Testis (tissue), 3 donors: Measurements from ENCODE around the gene TRPM2. TPM values are rescaled to one million over a fixed set of nuclear protein-coding genes. Genes with fewer than 3 reads are reported as not detected.

ENCODE experiments used
- DNase-seq: peaks from one replicate; pipeline ENCODE4 v3.0.0-alpha.2; 2019
- H3K27ac ChIP-seq, 2 donors: fragments of 200-600 bp; sonication (generic); one replicate each; pipeline ENCODE4 v1.5.1; 2019
- H3K27me3 ChIP-seq: fragments of 200-600 bp; sonication (generic); one replicate; pipeline ENCODE4 v1.5.1; 2019
- H3K36me3 ChIP-seq: fragments of 200-600 bp; sonication (generic); one replicate; pipeline ENCODE4 v1.5.1; 2017; ENCODE audit warnings: low read depth; ENCODE audit errors: missing control alignments
- H3K4me1 ChIP-seq: fragments of 200-600 bp; sonication (generic); one replicate; pipeline ENCODE4 v1.5.1; 2019
- H3K4me3 ChIP-seq, 2 donors: fragments of 200-600 bp; sonication (generic); one replicate each; pipeline ENCODE4 v1.5.1; 2017 to 2019
- H3K9me3 ChIP-seq: fragments of 200-600 bp; sonication (generic); one replicate; pipeline ENCODE4 v1.5.1; 2017
- CTCF ChIP-seq, 3 experiments: fragments of 450-650 bp in 2 of 3; fragments of 200-600 bp in 1 of 3; sonication (generic) in 1 of 3; IDR thresholded peaks; one replicate each; pipeline ENCODE4 v1.5.1; 2016 to 2019; ENCODE audit warnings: antibody characterized with exemption in 3 of 3, mild to moderate bottlenecking in 2 of 3, moderate library complexity in 1 of 3
- POLR2A ChIP-seq: fragments of 450-650 bp; IDR thresholded peaks from one replicate; pipeline ENCODE4 v1.6.1; 2017; ENCODE audit warnings: antibody characterized with exemption, mild to moderate bottlenecking, moderate library complexity
- WGBS, 2 donors: methylation state at CpG; one replicate each; pipeline ENCODE4 v1.1.5; 2018; 5-methylcytosine and 5-hydroxymethylcytosine counted together
- intact Hi-C: fragments of 100-400 bp; cut with DNase I; formaldehyde crosslinking; loops from one replicate; pipeline ENCODE4 v1.15.1; 2023; ENCODE audit warnings: low total_unique reads
- polyA plus RNA-seq: library from polyadenylated mRNA; stranded (reverse); fragments of 350-450 nt; fragmentation: Illumina TruSeq; extraction: RNeasy Lipid Tissue Mini Kit (QIAGEN cat#74804); gene quantifications from one replicate; pipeline ENCODE4 v1.2.3, GENCODE V29; 2014; ENCODE audit warnings: low read depth, low replicate concordance; ENCODE audit not compliant: insufficient read depth
- total RNA-seq, 2 donors: library from RNA; depleted of rRNA; stranded (reverse); fragments of >200 nt; gene quantifications; one replicate each; pipeline ENCODE4 v1.2.3, GENCODE V29; 2016

The TRPM2 gene
- total and polyA plus RNA-seq, 3 donors from 2014 or later = 3.0 to 4.9 (median 3.9) TPM

DNA sequence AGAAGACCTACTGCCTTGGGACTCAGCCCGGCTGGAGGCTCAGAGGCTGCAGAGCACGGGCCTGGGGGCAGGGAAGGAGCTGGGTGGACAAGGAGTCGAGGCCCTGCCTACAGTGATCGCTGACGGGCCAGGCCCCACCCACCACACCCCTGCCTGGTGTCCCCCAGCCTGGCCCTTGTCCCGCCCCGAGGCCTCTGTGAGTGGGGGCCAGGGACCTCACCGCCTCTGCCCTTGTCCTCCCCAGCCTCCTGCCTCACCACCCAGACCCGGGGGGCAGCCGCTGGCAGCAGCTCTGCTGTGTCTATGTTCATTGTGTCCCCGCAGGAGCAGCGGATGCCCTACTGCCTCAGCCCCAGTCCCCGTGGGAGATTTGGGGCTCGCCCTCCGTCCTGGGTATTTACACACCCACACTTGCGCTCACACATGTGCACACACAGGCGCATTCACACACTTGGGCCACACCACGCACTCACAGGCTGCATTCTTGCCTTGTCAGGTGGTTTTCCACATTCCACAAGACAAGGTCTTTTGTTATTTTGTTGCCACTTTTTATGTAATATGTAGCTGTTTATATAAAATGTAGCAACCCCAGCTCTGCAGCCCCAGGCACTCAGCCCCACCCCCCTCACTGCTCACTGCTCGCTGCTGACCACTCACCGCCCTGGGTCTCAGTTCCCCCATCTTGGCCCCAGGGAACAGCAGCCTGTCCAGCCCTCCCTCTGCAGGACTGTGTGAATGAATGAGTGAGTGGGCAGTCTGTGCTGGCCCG, 46.3 kb upstream of the TRPM2 start:
- Histone ChIP-seq H3K27me3 (no peaks in the 10 kb centered on the region), H3K4me1 (peaks cover 63% of the 10 kb centered on the region), H3K9me3 (no peaks in the 10 kb centered on the region), H3K4me3 (no peak overlapping the region), H3K36me3 (no peaks in the 10 kb centered on the region), H3K27ac (peak overlapping the region; percentile 57 to 89)
- peak; percentile 94 for DNase-seq
- 53 to 57% methylated on average over 9 to 21 of the region's 21 CpGs for WGBS, 2 donors
- intact Hi-C loops = no loop called here
- TF ChIP-seq POLR2A (no peak), CTCF (IDR thresholded peaks at IDR 0.05) (no peak)

DNA sequence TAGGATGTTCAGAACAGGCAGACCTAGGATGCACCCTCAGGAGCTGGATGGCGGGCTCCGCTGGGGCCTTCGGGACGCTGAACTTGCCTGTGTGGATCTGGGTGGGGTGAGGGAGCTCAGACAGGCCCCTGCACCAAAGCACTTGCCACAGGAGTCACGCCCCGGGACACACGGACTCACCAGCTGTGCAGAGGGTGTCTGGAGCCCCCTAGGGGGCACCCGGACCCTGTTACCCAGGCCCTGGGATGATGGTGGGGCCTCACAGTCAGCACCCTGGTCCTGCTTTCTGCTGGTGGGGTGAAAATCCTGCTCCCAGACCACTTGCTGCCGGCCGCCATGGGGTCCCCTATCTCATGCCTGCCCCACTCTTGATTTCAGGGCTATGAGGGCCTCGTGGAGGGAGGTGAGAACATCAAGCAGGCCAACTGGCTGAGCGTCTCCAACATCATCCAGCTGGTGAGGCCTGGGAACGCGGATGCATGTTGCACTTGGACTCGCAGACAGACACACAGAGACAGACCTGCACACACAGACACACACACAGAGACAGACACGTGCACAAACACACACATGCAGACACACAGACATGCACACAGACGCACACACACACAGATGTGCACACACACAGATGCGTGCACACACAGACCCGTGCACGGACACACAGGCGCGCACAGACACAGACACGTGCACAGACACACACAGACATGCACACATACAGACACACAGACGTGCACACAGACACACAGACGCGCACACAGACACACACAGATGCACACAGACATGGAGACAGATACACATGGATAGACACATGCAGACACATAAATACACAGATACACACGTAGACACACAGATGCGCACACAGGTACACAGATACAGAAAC, 42.6 kb upstream of the TRPM2 start:
- Histone ChIP-seq H3K4me3 (no peak overlapping the region), H3K9me3 (no peaks in the 10 kb centered on the region), H3K27me3 (no peaks in the 10 kb centered on the region), H3K4me1 (peaks cover 32% of the 10 kb centered on the region), H3K36me3 (no peaks in the 10 kb centered on the region), H3K27ac (no peak overlapping the region)
- WGBS, 2 donors = 92 to 93% methylated on average over 18 to 28 of the region's 28 CpGs
- intact Hi-C loops = no loop called here
- TF ChIP-seq CTCF (IDR thresholded peaks at IDR 0.05) = no peak
- no peak for TF ChIP-seq POLR2A
- no peak for DNase-seq

DNA sequence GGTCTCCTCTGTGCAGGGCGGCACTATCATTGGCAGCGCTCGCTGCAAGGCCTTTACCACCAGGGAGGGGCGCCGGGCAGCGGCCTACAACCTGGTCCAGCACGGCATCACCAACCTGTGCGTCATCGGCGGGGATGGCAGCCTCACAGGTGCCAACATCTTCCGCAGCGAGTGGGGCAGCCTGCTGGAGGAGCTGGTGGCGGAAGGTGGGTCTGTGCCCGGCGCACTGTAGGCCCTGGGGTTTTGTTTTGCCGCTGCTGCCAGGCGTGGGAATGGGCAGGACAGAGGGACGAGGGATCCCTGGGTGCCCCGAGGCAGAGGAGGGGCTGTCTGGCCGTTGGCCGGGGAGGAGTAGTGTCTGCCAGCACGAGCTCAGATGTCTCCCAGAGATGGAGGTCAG, 41.3 kb upstream of the TRPM2 start:
- WGBS, 2 donors = 94 to 100% methylated on average over 9 to 22 of the region's 22 CpGs
- no peak overlapping the region for H3K4me3 ChIP-seq
- intact Hi-C loops = no loop called here
- H3K27ac ChIP-seq = no peak overlapping the region
- no peaks in the 10 kb centered on the region for H3K36me3 ChIP-seq
- DNase-seq = no peak
- TF ChIP-seq POLR2A (no peak), CTCF (IDR thresholded peaks at IDR 0.05) (no peak)
- no peaks in the 10 kb centered on the region for H3K9me3 ChIP-seq
- no peaks in the 10 kb centered on the region for H3K27me3 ChIP-seq
- H3K4me1 ChIP-seq = peaks cover 21% of the 10 kb centered on the region

DNA sequence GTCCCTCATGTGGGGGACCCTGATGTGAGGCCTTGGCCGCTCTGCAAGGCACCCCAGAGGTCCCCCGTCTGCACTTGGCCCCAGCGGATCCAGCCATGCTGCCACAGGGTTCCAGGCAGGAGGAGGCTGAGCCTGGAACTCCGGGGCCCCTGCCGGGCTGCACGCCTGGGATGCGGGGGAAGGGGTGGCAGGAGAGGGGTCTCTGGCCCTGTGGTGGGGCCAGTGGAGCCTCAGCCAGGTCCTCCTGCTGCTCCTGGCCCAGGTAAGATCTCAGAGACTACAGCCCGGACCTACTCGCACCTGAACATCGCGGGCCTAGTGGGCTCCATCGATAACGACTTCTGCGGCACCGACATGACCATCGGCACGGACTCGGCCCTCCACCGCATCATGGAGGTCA, 40.7 kb upstream of the TRPM2 start:
- TF ChIP-seq CTCF (IDR thresholded peaks at IDR 0.05) (no peak), POLR2A (no peak)
- Histone ChIP-seq H3K4me1 (peaks cover 18% of the 10 kb centered on the region), H3K4me3 (no peak overlapping the region), H3K9me3 (no peaks in the 10 kb centered on the region), H3K36me3 (no peaks in the 10 kb centered on the region), H3K27me3 (no peaks in the 10 kb centered on the region), H3K27ac (no peak overlapping the region)
- WGBS, 2 donors = 80 to 96% methylated on average over 1 to 19 of the region's 19 CpGs
- intact Hi-C loops = no loop called here
- no peak for DNase-seq
